Eye (tissue), 1 donor: ENCODE results near the gene LY9.

ENCODE experiments used
- DNase-seq: peaks from one replicate; pipeline ENCODE4 v3.0.0-alpha.2; 2015

LY9 gene

GRCh38 chr1:160806784-160807183, 10.8 kb downstream of the LY9 start:
- no peak for DNase-seq

GRCh38 chr1:160807247-160807646, 11.3 kb downstream of the LY9 start:
- no peak for DNase-seq

- DNase-seq = no peak
Measured at GRCh38 chr1:160807738-160808137, 11.8 kb downstream of the LY9 start.

GRCh38 chr1:160808289-160808688, 12.3 kb downstream of the LY9 start:
- DNase-seq = no peak

- DNase-seq = no peak
Measured at GRCh38 chr1:160810486-160810885, 14.5 kb downstream of the LY9 start.

- no peak for DNase-seq
Measured at GRCh38 chr1:160811147-160811546, 15.2 kb downstream of the LY9 start.

GRCh38 chr1:160813215-160813614, 17.2 kb downstream of the LY9 start:
- no peak for DNase-seq

- DNase-seq = no peak
Measured at GRCh38 chr1:160814316-160814715, 18.3 kb downstream of the LY9 start.

GRCh38 chr1:160814856-160815255, 18.9 kb downstream of the LY9 start:
- DNase-seq = no peak

- DNase-seq = no peak
Measured at GRCh38 chr1:160818207-160818937, 22.4 kb downstream of the LY9 start.

GRCh38 chr1:160819186-160819585, 23.2 kb downstream of the LY9 start:
- DNase-seq = no peak

GRCh38 chr1:160821627-160822026, 25.7 kb downstream of the LY9 start:
- DNase-seq = no peak

GRCh38 chr1:160823296-160823695, 27.3 kb downstream of the LY9 start:
- peak; percentile 45 for DNase-seq

- DNase-seq = no peak
Measured at GRCh38 chr1:160826546-160826945, 30.6 kb downstream of the LY9 start.

GRCh38 chr1:160827418-160827817, 31.4 kb downstream of the LY9 start:
- DNase-seq = no peak

GRCh38 chr1:160829766-160830165, 33.8 kb downstream of the LY9 start:
- no peak for DNase-seq

GRCh38 chr1:160830321-160831153, 34.6 kb downstream of the LY9 start:
- DNase-seq = peak; percentile 50

- peak; percentile 19 for DNase-seq
Measured at GRCh38 chr1:160834945-160835565, 39.1 kb downstream of the LY9 start.

- DNase-seq = no peak
Measured at GRCh38 chr1:160835751-160836150, 39.8 kb downstream of the LY9 start.

GRCh38 chr1:160836561-160836960, 40.6 kb downstream of the LY9 start:
- no peak for DNase-seq

GRCh38 chr1:160836981-160837557, 41.1 kb downstream of the LY9 start:
- peak; percentile 19 for DNase-seq

GRCh38 chr1:160837558-160838205, 41.7 kb downstream of the LY9 start:
- peak; percentile 63 for DNase-seq

GRCh38 chr1:160838888-160839287, 42.9 kb downstream of the LY9 start:
- DNase-seq = no peak
